GM23338 (cell line): Measurements from ENCODE around the gene E4F1. TPM values are rescaled to one million over a fixed set of nuclear protein-coding genes. Genes with fewer than 3 reads are reported as not detected.

Source experiments
- ATAC-seq: fragments of 200-7000 bp; cut with Tn5 transposase; 3 replicates; pipeline ENCODE4 v1.9.1; 2020
- DNase-seq: peaks from one replicate; pipeline ENCODE4 v3.0.0-alpha.2; 2015; ENCODE audit warnings: low spot score
- H2AFZ ChIP-seq: fragments of 200-600 bp; sonication (generic); 2 replicates; pipeline ENCODE4 v1.8.0; 2016; ENCODE audit warnings: antibody characterized with exemption, mild to moderate bottlenecking, moderate library complexity
- H3F3A ChIP-seq: fragments of 200-600 bp; sonication (generic); replicated peaks from 2 replicates; pipeline ENCODE4 v1.8.0; 2017; ENCODE audit warnings: antibody characterized with exemption, mixed run types, low read depth
- H3K27ac ChIP-seq: fragments of 200-600 bp; sonication (generic); 2 replicates; pipeline ENCODE4 v1.6.1; 2016; ENCODE audit warnings: low read depth
- H3K27me3 ChIP-seq: fragments of 200-600 bp; sonication (generic); 2 replicates; pipeline ENCODE4 v1.8.0; 2016; ENCODE audit warnings: mild to moderate bottlenecking, mixed run types, moderate library complexity; ENCODE audit not compliant: insufficient read depth
- H3K36me3 ChIP-seq: fragments of 200-600 bp; sonication (generic); 2 replicates; pipeline ENCODE4 v1.8.0; 2016; ENCODE audit warnings: mild to moderate bottlenecking; ENCODE audit not compliant: insufficient read depth
- H3K4me1 ChIP-seq: fragments of 200-600 bp; sonication (generic); 2 replicates; pipeline ENCODE4 v1.8.0; 2016; ENCODE audit warnings: mild to moderate bottlenecking, moderate library complexity; ENCODE audit not compliant: insufficient read depth
- H3K4me2 ChIP-seq: fragments of 200-600 bp; sonication (generic); 2 replicates; pipeline ENCODE4 v1.7.1; 2017; ENCODE audit warnings: mixed run types
- H3K4me3 ChIP-seq: fragments of 200-600 bp; sonication (generic); 2 replicates; pipeline ENCODE4 v1.6.1; 2016; ENCODE audit warnings: mixed run types
- H3K79me2 ChIP-seq: fragments of 200-600 bp; sonication (generic); replicated peaks from 2 replicates; pipeline ENCODE4 v1.8.0; 2017; ENCODE audit warnings: mild to moderate bottlenecking; ENCODE audit not compliant: insufficient read depth
- H3K9me2 ChIP-seq: fragments of 200-600 bp; sonication (generic); 2 replicates; pipeline ENCODE4 v1.8.0; 2017; ENCODE audit not compliant: insufficient read depth
- H4K20me1 ChIP-seq: fragments of 200-600 bp; sonication (generic); replicated peaks from 2 replicates; pipeline ENCODE4 v1.8.0; 2017; ENCODE audit warnings: mild to moderate bottlenecking; ENCODE audit not compliant: insufficient read depth
- H3K27ac Mint-ChIP-seq: 2 replicates; pipeline ENCODE4 v1.8.0; 2020; ENCODE audit warnings: inconsistent platforms, mild to moderate bottlenecking, moderate library complexity, mixed read lengths
- H3K27me3 Mint-ChIP-seq: 3 replicates; pipeline ENCODE4 v1.8.0; 2022; ENCODE audit warnings: low read depth, mild to moderate bottlenecking, moderate library complexity, mixed read lengths, inconsistent platforms; ENCODE audit not compliant: insufficient read depth, poor library complexity
- H3K36me3 Mint-ChIP-seq: 3 replicates; pipeline ENCODE4 v1.8.0; 2021; ENCODE audit warnings: low read depth, mild to moderate bottlenecking, inconsistent platforms, moderate library complexity, mixed read lengths
- H3K4me1 Mint-ChIP-seq: 3 replicates; pipeline ENCODE4 v1.8.0; 2020; ENCODE audit warnings: mild to moderate bottlenecking, inconsistent platforms, mixed read lengths
- H3K4me3 Mint-ChIP-seq: 3 replicates; pipeline ENCODE4 v1.8.0; 2021; ENCODE audit warnings: moderate library complexity, mild to moderate bottlenecking, inconsistent platforms, mixed read lengths
- H3K9me3 Mint-ChIP-seq: 3 replicates; pipeline ENCODE4 v1.8.0; 2020; ENCODE audit warnings: moderate library complexity, mild to moderate bottlenecking, inconsistent platforms, mixed read lengths
- POLR2AphosphoS5 ChIP-seq: IDR thresholded peaks from 2 replicates; pipeline ENCODE4 v1.6.1; 2016; ENCODE audit warnings: antibody characterized with exemption, low read depth
- ZNF462 ChIP-seq: fragments of 250-450 bp; sonication (Bioruptor Pico); IDR thresholded peaks from 2 replicates; pipeline ENCODE4 v1.5.0; 2020; ENCODE audit warnings: mild to moderate bottlenecking, moderate library complexity
- polyA plus RNA-seq: library from polyadenylated mRNA; unstranded; fragments of >200 nt; fragmentation: Nextera tagmentation; extraction: Ambion mirVana; gene quantifications from 2 replicates; pipeline ENCODE4 v1.2.1, GENCODE V29; 2016
- total RNA-seq: library from RNA; depleted of rRNA; stranded (reverse); fragments of >200 nt; shearing (Covaris generic); gene quantifications from 2 replicates; pipeline ENCODE4 v1.2.3, GENCODE V29; 2014

Gene E4F1
- total and polyA plus RNA-seq, 2 experiments from 2014 or later: 22.6 to 45.5 TPM

GRCh38 chr16:2211923-2212347, 11.5 kb upstream of the E4F1 start:
- H3K4me3 Mint-ChIP-seq: peak overlapping the region; percentile 52
- peak overlapping the region; percentile 77 for H3K27ac Mint-ChIP-seq

More at GRCh38 chr16:2211923-2212347, 11.5 kb upstream of the E4F1 start:
- H3K36me3 ChIP-seq: 0 out of 2 replicates have a peak, but pooled peaks cover 5% of the 10 kb centered on the region
- no peaks in the 10 kb centered on the region for H3K27me3 ChIP-seq
- no peak for ATAC-seq
- peaks cover 10% of the 10 kb centered on the region; the same call in 1 of the 2 replicates for H3K4me1 ChIP-seq
- peaks cover 31% of the 10 kb centered on the region for H3K36me3 Mint-ChIP-seq
- peaks cover 20% of the 10 kb centered on the region for H3K27me3 Mint-ChIP-seq
- no peak overlapping the region for H3K4me3 ChIP-seq
- H3K9me2 ChIP-seq: no peaks in the 10 kb centered on the region
- H3K4me2 ChIP-seq: no peak overlapping the region
- H3K27ac ChIP-seq: no peak overlapping the region
- peaks cover 18% of the 10 kb centered on the region for H4K20me1 ChIP-seq
- peaks cover 19% of the 10 kb centered on the region for H3K79me2 ChIP-seq
- TF ChIP-seq POLR2AphosphoS5: peak; percentile 54; the same call in 1 of the 2 replicates
- no peak for TF ChIP-seq ZNF462 (CRISPR knock-in tag)
- DNase-seq: no peak
- no peak overlapping the region for H2AFZ ChIP-seq
- H3K4me1 Mint-ChIP-seq: peaks cover 23% of the 10 kb centered on the region
- H3F3A ChIP-seq: peaks cover 36% of the 10 kb centered on the region; the same call in 1 of the 2 replicates
- no peaks in the 10 kb centered on the region; the same call in 2 of the 3 replicates for H3K9me3 Mint-ChIP-seq
